Tibial artery (tissue), 4 donors: Measurements from ENCODE around the gene ARSD.
"Not testable (repeated sequence)": the region's sequence is repeated elsewhere in the genome, so short reads cannot be mapped to it uniquely, and the experiment has no call there.

ENCODE experiments used
- DNase-seq, 2 donors: peaks; one replicate each; pipeline ENCODE4 v3.0.0-alpha.2; 2019
- H3K27ac ChIP-seq, 2 donors: fragments of 200-600 bp; sonication (generic) in 1 of 2; 1 replicate in 1 of 2; 2 replicates in 1 of 2; pipeline ENCODE4 v1.5.1; 2018 to 2019; ENCODE audit warnings: mild to moderate bottlenecking in 1 of 2
- H3K27me3 ChIP-seq, 2 donors: fragments of 200-600 bp; sonication (generic) in 1 of 2; one replicate each; pipeline versions ENCODE4 v1.5.1 to v1.6.0; 2016 to 2019
- H3K36me3 ChIP-seq, 3 donors: fragments of 200-600 bp; sonication (generic) in 2 of 3; one replicate each; pipeline ENCODE4 v1.5.1; 2016 to 2019; ENCODE audit warnings: mild to moderate bottlenecking in 2 of 3
- H3K4me1 ChIP-seq, 4 donors: fragments of 200-600 bp; sonication (generic) in 2 of 4; 1 replicate in 3 of 4; 2 replicates in 1 of 4; pipeline ENCODE4 v1.5.1; 2016 to 2019
- H3K4me3 ChIP-seq, 2 donors: fragments of 200-600 bp; sonication (generic) in 1 of 2; 1 replicate in 1 of 2; 2 replicates in 1 of 2; pipeline ENCODE4 v1.5.1; 2018 to 2019; ENCODE audit warnings: mild to moderate bottlenecking in 2 of 2
- H3K9me3 ChIP-seq, 3 donors: fragments of 200-600 bp; sonication (generic) in 1 of 3; one replicate each; pipeline ENCODE4 v1.5.1; 2016 to 2019
- CTCF ChIP-seq, 2 experiments: fragments of 200-600 bp in 1 of 2; fragments of 450-650 bp in 1 of 2; IDR thresholded peaks; one replicate each; pipeline ENCODE4 v1.5.1; 2017 to 2019; ENCODE audit warnings: antibody characterized with exemption in 2 of 2, mild to moderate bottlenecking in 1 of 2, moderate library complexity in 1 of 2
- intact Hi-C: fragments of 100-400 bp; cut with DNase I; formaldehyde crosslinking; loops from one replicate; pipeline ENCODE4 v1.15.0; 2023; ENCODE audit warnings: low total_unique reads

ARSD gene

GRCh38 chrX:2902841-2903240, 26.3 kb downstream of the ARSD start:
- intact Hi-C loops = no loop called here
- peaks cover 0 to 28% (median 15%) of the 10 kb centered on the region in 3 donors for H3K9me3 ChIP-seq
- no peaks in the 10 kb centered on the region for H3K27me3 ChIP-seq
- peaks cover 0 to under 1% (median 0%) of the 10 kb centered on the region in 4 donors for H3K4me1 ChIP-seq
- no peak overlapping the region for H3K27ac ChIP-seq
- TF ChIP-seq CTCF (IDR thresholded peaks at IDR 0.05) = no peak
- peaks cover 3 to 29% (median 5%) of the 10 kb centered on the region in 3 donors for H3K36me3 ChIP-seq
- DNase-seq = no peak
- no peak overlapping the region for H3K4me3 ChIP-seq

GRCh38 chrX:2901367-2902036, 27.6 kb downstream of the ARSD start:
- TF ChIP-seq CTCF (IDR thresholded peaks at IDR 0.05) = no peak
- Histone ChIP-seq H3K27me3 (no peaks in the 10 kb centered on the region), H3K4me1 (peaks cover 0 to 4% (median 0%) of the 10 kb centered on the region in 4 donors), H3K9me3 (peaks cover 0 to 28% (median 15%) of the 10 kb centered on the region in 3 donors), H3K36me3 (peaks cover 0 to 15% (median 0%) of the 10 kb centered on the region in 3 donors), H3K4me3 (no peak overlapping the region), H3K27ac (no peak overlapping the region)
- no peak for DNase-seq
- intact Hi-C loops = no loop called here

- no peak for TF ChIP-seq CTCF (IDR thresholded peaks at IDR 0.05)
- intact Hi-C loops = no loop called here
- H3K4me1 ChIP-seq = peaks cover 0 to 4% (median 0%) of the 10 kb centered on the region in 4 donors
- peaks cover 0 to 16% (median 11%) of the 10 kb centered on the region in 3 donors for H3K9me3 ChIP-seq
- DNase-seq = no peak
- H3K27me3 ChIP-seq = no peaks in the 10 kb centered on the region
- H3K27ac ChIP-seq = no peak overlapping the region
- H3K4me3 ChIP-seq = no peak overlapping the region
- no peaks in the 10 kb centered on the region for H3K36me3 ChIP-seq
Measured at GRCh38 chrX:2898846-2899512, 30.2 kb downstream of the ARSD start.

GRCh38 chrX:2897690-2898623, 31.2 kb downstream of the ARSD start:
- intact Hi-C loops, H3K27ac ChIP-seq: not testable (repeated sequence)

GRCh38 chrX:2897311-2897689, 31.8 kb downstream of the ARSD start:
- no peaks in the 10 kb centered on the region for H3K36me3 ChIP-seq
- H3K27me3 ChIP-seq = no peaks in the 10 kb centered on the region
- H3K4me3 ChIP-seq = no peak overlapping the region
- H3K4me1 ChIP-seq = peaks cover 0 to 4% (median 0%) of the 10 kb centered on the region in 4 donors
- H3K9me3 ChIP-seq = peaks cover 0 to under 1% (median 0%) of the 10 kb centered on the region in 3 donors
- no peak for DNase-seq
- H3K27ac ChIP-seq = no peak overlapping the region
- intact Hi-C loops = no loop called here
- no peak for TF ChIP-seq CTCF (IDR thresholded peaks at IDR 0.05)

More at GRCh38 chrX:2897690-2898623, 31.2 kb downstream of the ARSD start:
- not testable (repeated sequence) for H3K4me1 ChIP-seq, DNase-seq, H3K27me3 ChIP-seq, H3K36me3 ChIP-seq, H3K4me3 ChIP-seq, H3K9me3 ChIP-seq
